ENCODE results near the gene SLC6A7.
"Not testable (repeated sequence)": the region's sequence is repeated elsewhere in the genome, so short reads cannot be mapped to it uniquely, and the experiment has no call there.

SLC6A7 gene

GRCh38 chr5:150246429-150246828, 56.6 kb downstream of the SLC6A7 start:
- no peak for DNase-seq

DNA sequence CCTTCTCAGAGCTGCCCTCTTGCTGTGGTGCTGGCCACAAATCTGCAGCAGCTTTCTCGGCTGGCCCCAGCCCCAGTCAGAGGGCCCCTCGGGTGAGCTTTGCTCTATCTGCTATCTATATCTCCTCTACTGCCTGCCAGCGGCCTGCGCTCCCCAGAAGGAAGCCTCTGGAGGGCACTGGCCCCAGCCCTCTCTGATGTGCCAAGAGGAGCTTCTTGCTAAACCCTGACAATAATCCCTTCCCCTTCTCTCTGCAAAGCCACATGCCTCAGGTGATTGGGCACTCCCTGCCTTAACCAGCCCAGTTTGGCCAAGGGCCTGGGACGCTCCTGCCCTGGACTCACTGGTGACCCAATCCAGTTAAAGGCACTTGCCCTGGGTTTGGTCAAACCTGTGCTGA, 57.0 kb downstream of the SLC6A7 start:
- DNase-seq, result no peak

- DNase-seq, result no peak
Measured at GRCh38 chr5:150247726-150248125, 57.9 kb downstream of the SLC6A7 start.

GRCh38 chr5:150248493-150248892, 58.6 kb downstream of the SLC6A7 start:
- DNase-seq, result not testable (repeated sequence)

- DNase-seq, result no peak
Measured at GRCh38 chr5:150248946-150249345, 59.1 kb downstream of the SLC6A7 start.

DNA sequence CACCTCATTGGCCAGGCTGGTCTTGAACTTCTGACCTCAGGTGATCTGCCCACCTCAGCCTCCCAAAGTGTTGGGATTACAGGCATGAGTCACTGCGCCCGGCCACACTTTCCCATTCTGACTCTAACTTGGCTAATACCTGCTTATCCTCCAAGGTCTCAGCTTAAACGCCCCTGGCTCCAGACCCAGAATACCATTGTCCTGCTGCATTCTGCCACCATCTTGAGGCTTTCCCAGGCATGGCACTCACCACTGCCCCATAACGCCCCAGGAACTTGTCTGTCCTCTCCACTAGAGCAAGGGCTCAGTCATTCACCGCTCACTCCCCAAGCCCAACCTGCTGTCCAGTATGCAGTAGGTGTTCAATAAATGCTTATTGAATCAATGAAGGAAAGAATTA, 59.9 kb downstream of the SLC6A7 start:
- no peak for DNase-seq

DNA sequence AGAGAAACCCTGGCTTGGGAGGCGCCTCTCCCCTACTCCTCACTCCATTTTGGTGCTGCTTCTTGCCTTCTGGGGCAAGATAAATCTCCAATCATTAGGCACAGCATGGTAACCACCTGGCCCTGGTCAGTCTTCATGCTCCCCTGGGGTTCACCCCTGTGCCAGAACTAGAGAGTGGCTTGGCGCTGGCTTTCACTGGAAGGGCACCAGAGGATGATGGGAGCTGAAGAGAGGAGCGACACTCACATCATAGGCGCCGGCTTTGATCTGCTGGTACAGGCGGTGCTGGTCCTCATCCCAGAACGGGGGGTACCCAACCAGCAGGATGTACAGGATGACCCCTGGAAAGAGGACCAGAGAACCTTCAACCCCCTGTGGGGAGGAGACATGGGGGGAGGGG, 61.6 kb downstream of the SLC6A7 start:
- DNase-seq, result no peak

DNA sequence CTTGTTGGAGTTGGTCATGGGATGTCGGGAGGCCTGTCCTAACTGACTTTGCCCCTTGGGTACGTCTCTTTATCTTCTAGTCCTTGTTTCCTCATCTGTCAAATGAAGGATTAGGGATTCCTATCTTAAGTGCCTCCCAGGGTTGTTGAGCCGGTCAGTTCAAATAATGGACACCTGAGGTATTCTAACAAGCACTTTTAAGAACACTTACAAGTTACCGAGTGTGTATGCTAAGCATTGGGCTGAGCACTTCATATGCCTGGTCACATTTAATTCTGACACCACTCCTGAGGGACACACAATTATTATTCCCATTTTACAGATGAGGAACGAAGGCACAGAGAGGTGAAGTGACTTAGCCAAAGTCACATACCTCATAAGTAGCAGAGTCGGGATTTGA, 62.6 kb downstream of the SLC6A7 start:
- no peak for DNase-seq

GRCh38 chr5:150253416-150254208, 63.8 kb downstream of the SLC6A7 start:
- DNase-seq, result no peak

DNA sequence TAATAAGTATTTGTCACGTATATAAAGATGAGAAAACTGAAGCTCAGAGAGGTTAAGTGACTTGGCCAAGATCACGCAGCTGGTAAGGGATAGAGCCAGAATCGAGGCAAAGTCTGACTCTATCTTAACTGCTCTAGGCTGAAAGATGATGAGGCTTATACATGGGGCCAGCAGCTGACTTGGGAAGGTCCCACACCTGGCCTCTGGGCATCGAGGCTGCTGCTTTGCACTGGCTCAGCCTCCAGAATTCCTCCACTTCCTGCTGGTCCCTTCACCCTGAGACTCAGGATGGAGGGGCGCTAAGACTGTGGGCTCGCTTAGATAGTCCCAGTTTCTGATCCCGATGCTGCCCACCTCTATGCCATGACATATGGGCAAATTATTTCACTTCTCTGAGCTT, 64.5 kb downstream of the SLC6A7 start:
- DNase-seq, result no peak

DNA sequence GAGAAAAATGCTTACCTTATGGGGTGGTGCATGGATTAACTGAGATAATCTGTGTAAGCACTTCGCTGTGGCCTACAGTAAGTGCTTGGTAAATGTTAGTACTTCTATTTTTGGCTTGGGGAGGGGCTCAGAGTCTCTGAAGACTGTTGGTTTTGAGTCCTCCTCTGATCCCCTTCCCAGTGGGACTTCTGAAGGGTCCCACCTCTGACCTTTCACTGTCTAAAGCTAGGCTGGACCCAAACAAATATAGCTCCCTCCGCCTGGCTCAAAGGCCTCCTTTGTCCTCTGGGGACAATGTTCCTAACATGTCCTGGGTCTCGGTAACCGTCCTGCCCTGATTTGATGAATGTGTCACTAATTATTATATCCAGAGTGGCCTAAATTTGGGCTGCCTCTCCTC, 64.9 kb downstream of the SLC6A7 start:
- DNase-seq, result no peak

- no peak for DNase-seq
Measured at GRCh38 chr5:150255659-150256409, 66.0 kb downstream of the SLC6A7 start.

- DNase-seq, result no peak
Measured at GRCh38 chr5:150256410-150257064, 66.7 kb downstream of the SLC6A7 start.

GRCh38 chr5:150257424-150257823, 67.6 kb downstream of the SLC6A7 start:
- DNase-seq, result no peak

DNA sequence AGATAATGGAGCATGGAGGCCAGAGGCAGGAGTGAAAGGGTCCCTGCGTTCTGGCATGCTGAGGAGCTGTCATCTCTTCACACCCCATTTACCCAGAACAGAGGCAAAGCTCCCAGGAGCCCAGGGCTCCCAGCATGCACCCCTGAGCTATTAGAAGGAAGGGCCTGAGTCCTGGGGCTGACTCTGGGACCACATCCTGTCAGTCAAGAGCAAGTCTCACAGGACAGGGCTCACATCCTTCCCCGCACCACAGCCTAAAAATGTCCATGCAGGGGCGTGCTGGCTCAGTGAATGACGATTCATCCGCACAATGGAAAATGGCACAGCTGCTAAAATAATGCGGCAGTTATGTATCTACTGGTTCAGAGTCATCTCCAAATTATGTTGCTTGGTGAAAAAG, 68.3 kb downstream of the SLC6A7 start:
- peak; percentile 18 for DNase-seq
